K562 (cell line): ENCODE measurements around the gene LZTS3. TPM values are rescaled to one million over a fixed set of nuclear protein-coding genes. Genes with fewer than 3 reads are reported as not detected.
A peak's percentile ranks its signal among the peaks of the same experiment; 100 is the strongest.

ENCODE experiments used
- ARNT ChIP-seq, 2 experiments: fragments of 450-650 bp; IDR thresholded peaks; 2 replicates each; pipeline ENCODE4 v1.6.1; 2016; ENCODE audit warnings: mild to moderate bottlenecking in 1 of 2
- NR2C2 ChIP-seq, 2 experiments: fragments of 200-800 bp in 1 of 2; sonication (Bioruptor generic) in 1 of 2; sonication (generic) in 1 of 2; formaldehyde crosslinking in 1 of 2; IDR thresholded peaks; 2 replicates each; pipeline versions ENCODE4 v1.6.1 to v1.8.0; 2016 to 2022; ENCODE audit warnings: mild to moderate bottlenecking in 1 of 2, missing compliant biosample characterization in 1 of 2, missing genetic modification characterization in 1 of 2, missing genetic modification reagents in 1 of 2
- PPARD ChIP-seq: fragments of 250-450 bp; sonication (Bioruptor Pico); IDR thresholded peaks from 2 replicates; pipeline ENCODE4 v1.8.0; 2022; ENCODE audit warnings: inconsistent platforms, mild to moderate bottlenecking, moderate library complexity
- SMARCB1 ChIP-seq: IDR thresholded peaks from 2 replicates; pipeline ENCODE4 v1.6.1; 2011; ENCODE audit warnings: improper control_type of control experiment, low read depth; ENCODE audit not compliant: insufficient read length
- ZKSCAN3 ChIP-seq: fragments of 250-450 bp; sonication (Bioruptor Pico); IDR thresholded peaks from 2 replicates; pipeline ENCODE4 v1.4.0; 2020
- polyA plus RNA-seq, 8 experiments: library from polyadenylated mRNA; depleted of rRNA in 4 of 8; stranded (reverse) in 5 of 8; unstranded in 3 of 8; fragments of >200 nt; fragmentation: Nextera tagmentation in 2 of 8; fragmentation: Illumina TruSeq in 1 of 8; extraction: Ambion mirVana in 2 of 8; extraction: Trizol in 1 of 8; gene quantifications; 2 replicates each; pipeline versions ENCODE4 v1.2.1 to v1.2.3, GENCODE V29; 2011 to 2014; ENCODE audit warnings: inconsistent platforms in 1 of 8, missing spikeins in 1 of 8
- total RNA-seq, 7 experiments: library from RNA; depleted of rRNA in 6 of 7; stranded (reverse); fragments of >200 nt in 6 of 7; fragmentation: Illumina TruSeq in 2 of 7; extraction: Trizol in 2 of 7; gene quantifications; 2 replicates each; pipeline versions ENCODE4 v1.2.1 to v1.2.3, GENCODE V29; 2011 to 2021; ENCODE audit warnings: low replicate concordance in 1 of 7
- TF ChIP-seq, protein P1 (sequence below): fragments of 250-450 bp; sonication (Bioruptor Pico); IDR thresholded peaks from 2 replicates; pipeline ENCODE4 v1.4.0; 2020; ENCODE audit warnings: mild to moderate bottlenecking, moderate library complexity

The LZTS3 gene
- total and polyA plus RNA-seq, 9 of the 15 experiments (the other 6 are each of a cell fraction or from before 2014, with no cell fraction given), result 0.07 to 2.9 (median 2.0) TPM

GRCh38 chr20:3209257-3209945 lies 36.1 kb upstream of the LZTS3 start, which contains the start of gene ITPA (continued):
- TF ChIP-seq, protein P1, sequence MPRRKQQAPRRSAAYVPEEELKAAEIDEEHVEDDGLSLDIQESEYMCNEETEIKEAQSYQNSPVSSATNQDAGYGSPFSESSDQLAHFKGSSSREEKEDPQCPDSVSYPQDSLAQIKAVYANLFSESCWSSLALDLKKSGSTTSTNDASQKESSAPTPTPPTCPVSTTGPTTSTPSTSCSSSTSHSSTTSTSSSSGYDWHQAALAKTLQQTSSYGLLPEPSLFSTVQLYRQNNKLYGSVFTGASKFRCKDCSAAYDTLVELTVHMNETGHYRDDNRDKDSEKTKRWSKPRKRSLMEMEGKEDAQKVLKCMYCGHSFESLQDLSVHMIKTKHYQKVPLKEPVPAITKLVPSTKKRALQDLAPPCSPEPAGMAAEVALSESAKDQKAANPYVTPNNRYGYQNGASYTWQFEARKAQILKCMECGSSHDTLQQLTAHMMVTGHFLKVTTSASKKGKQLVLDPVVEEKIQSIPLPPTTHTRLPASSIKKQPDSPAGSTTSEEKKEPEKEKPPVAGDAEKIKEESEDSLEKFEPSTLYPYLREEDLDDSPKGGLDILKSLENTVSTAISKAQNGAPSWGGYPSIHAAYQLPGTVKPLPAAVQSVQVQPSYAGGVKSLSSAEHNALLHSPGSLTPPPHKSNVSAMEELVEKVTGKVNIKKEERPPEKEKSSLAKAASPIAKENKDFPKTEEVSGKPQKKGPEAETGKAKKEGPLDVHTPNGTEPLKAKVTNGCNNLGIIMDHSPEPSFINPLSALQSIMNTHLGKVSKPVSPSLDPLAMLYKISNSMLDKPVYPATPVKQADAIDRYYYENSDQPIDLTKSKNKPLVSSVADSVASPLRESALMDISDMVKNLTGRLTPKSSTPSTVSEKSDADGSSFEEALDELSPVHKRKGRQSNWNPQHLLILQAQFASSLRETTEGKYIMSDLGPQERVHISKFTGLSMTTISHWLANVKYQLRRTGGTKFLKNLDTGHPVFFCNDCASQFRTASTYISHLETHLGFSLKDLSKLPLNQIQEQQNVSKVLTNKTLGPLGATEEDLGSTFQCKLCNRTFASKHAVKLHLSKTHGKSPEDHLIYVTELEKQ (CRISPR knock-in tag), result no peak
- TF ChIP-seq ARNT (IDR thresholded peaks at IDR 0.05), result no peak
- TF ChIP-seq SMARCB1, result no peak
- TF ChIP-seq PPARD, result no peak
- TF ChIP-seq ZKSCAN3 (CRISPR knock-in tag), result no peak
- no peak for TF ChIP-seq NR2C2 (CRISPR knock-in tag; IDR thresholded peaks at IDR 0.05)
- peak; percentile 77; the same call in 1 of the 2 replicates for TF ChIP-seq NR2C2 (tag; IDR thresholded peaks at IDR 0.05)
